MCF 10A (cell line): ENCODE data around the gene METAP1D. TPM values are rescaled to one million over a fixed set of nuclear protein-coding genes. Genes with fewer than 3 reads are reported as not detected.

Experiments used
- BruUV-seq: library from RNA; stranded (reverse); fragments of 400-500 nt; replicated peaks from 2 replicates; lab custom pipeline; 2021; lab: Mats Ljungman, UMichigan
- CTCF ChIA-PET: fragments of 300-600 bp; sonication (Branson Sonifier 250); formaldehyde crosslinking; extraction: SDS; loops from one replicate; lab custom pipeline; 2021; ENCODE audit warnings: antibody characterized with exemption, inconsistent platforms; lab: Yijun Ruan, JAX
- POLR2A ChIA-PET: fragments of 300-600, 350-650 bp; sonication (Branson Sonifier 250); formaldehyde crosslinking; extraction: SDS; loops from one replicate; lab custom pipeline; 2020; ENCODE audit warnings: antibody characterized with exemption, inconsistent platforms; lab: Yijun Ruan, JAX
- DNase-seq: peaks from one replicate; pipeline ENCODE4 v3.0.0-alpha.2; 2018; ENCODE audit not compliant: unreplicated experiment
- H3K27ac Mint-ChIP-seq: one replicate; pipeline ENCODE4 v1.8.0; 2022; ENCODE audit warnings: mild to moderate bottlenecking, low read depth, mixed read lengths; ENCODE audit not compliant: unreplicated experiment
- H3K27me3 Mint-ChIP-seq: one replicate; pipeline ENCODE4 v1.8.0; 2022; ENCODE audit warnings: mixed read lengths; ENCODE audit not compliant: insufficient read depth, unreplicated experiment
- H3K36me3 Mint-ChIP-seq: one replicate; pipeline ENCODE4 v1.8.0; 2022; ENCODE audit warnings: mild to moderate bottlenecking, moderate library complexity, mixed read lengths; ENCODE audit not compliant: insufficient read depth, unreplicated experiment
- H3K4me1 Mint-ChIP-seq: one replicate; pipeline ENCODE4 v1.8.0; 2022; ENCODE audit warnings: mixed read lengths; ENCODE audit not compliant: insufficient read depth, unreplicated experiment
- H3K4me3 Mint-ChIP-seq: one replicate; pipeline ENCODE4 v1.8.0; 2022; ENCODE audit warnings: mild to moderate bottlenecking, moderate library complexity, mixed read lengths; ENCODE audit not compliant: unreplicated experiment
- H3K9me3 Mint-ChIP-seq: one replicate; pipeline ENCODE4 v1.8.0; 2022; ENCODE audit warnings: mixed read lengths; ENCODE audit not compliant: unreplicated experiment
- intact Hi-C: fragments of 100-400 bp; cut with micrococcal nuclease; formaldehyde crosslinking; loops from 2 replicates; pipeline ENCODE4 v1.14.1; 2022
- total RNA-seq: library from RNA; stranded (reverse); gene quantifications from 2 replicates; pipeline ENCODE4 v1.2.3, GENCODE V29; 2022
- TF ChIP-seq, protein P1 (sequence below): fragments of 200-600 bp; IDR thresholded peaks from one replicate; pipeline ENCODE4 v1.8.0; 2022; ENCODE audit warnings: antibody characterized with exemption, mild to moderate bottlenecking; ENCODE audit not compliant: unreplicated experiment

Gene METAP1D
- total RNA-seq, 1 experiment from 2014 or later = 9.3 TPM

DNA sequence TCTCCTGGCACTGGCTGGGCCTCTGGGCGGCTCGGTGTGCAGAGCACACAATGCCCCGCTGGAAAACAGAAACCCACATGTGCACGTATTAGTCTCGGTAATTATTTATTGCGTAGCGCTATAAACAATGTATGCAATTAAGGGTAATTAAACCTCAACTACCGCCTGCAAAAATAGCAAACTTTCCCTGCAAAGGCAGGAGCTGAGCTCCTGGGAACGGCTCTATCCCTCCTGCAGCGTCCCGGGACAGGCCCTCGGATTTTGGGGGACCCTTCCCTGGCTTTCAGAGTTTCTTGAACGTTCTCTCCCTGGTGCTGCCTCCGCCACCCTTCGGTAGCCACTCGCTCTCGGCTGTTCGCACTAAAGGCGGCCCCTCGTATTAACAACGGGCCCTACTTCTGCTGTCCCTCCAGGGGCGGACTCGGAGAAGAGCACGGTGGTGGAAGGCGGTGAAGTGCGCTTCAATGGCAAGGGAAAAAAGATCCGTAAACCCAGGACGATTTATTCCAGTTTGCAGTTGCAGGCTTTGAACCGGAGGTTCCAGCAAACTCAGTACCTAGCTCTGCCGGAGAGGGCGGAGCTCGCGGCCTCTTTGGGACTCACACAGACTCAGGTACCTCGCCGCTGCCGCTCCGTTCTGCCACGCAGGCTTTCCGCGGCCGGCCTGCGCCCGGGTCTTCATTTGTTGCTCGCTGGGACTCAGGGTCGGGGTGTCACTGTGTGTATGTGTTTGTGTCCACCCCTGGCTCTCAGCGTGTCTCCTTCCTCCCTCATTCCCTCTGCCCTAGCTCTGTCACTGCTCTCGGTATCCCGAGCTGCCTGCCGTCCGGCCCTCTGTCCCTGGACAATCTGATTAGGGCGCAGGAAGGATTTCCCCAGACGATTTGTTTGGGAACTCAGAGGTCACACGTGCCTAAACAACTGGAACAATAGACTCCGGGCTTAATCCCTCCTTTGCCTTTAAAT is 86.8 kb downstream of the METAP1D start:
- Mint-ChIP-seq H3K27ac (no peak overlapping the region), H3K4me1 (no peaks in the 10 kb centered on the region), H3K36me3 (no peaks in the 10 kb centered on the region), H3K4me3 (peak overlapping the region; percentile 80), H3K9me3 (no peaks in the 10 kb centered on the region), H3K27me3 (no peaks in the 10 kb centered on the region)
- ChIA-PET CTCF (interaction anchor here (0.6 to 0.9 kb wide), 3 partner anchors 10 to 13 kb away, joined by 3 to 4 read pairs (median 3); no protein-coding TSS in a partner anchor), POLR2A (interaction anchor here (0.6 to 2.9 kb wide), 4 partner anchors 11 to 688 kb away, joined by 3 to 55 read pairs (median 16); partner anchors contain the start of genes DLX2 and HAT1)
- DNase-seq = peak; percentile 45
- TF ChIP-seq, protein P1, sequence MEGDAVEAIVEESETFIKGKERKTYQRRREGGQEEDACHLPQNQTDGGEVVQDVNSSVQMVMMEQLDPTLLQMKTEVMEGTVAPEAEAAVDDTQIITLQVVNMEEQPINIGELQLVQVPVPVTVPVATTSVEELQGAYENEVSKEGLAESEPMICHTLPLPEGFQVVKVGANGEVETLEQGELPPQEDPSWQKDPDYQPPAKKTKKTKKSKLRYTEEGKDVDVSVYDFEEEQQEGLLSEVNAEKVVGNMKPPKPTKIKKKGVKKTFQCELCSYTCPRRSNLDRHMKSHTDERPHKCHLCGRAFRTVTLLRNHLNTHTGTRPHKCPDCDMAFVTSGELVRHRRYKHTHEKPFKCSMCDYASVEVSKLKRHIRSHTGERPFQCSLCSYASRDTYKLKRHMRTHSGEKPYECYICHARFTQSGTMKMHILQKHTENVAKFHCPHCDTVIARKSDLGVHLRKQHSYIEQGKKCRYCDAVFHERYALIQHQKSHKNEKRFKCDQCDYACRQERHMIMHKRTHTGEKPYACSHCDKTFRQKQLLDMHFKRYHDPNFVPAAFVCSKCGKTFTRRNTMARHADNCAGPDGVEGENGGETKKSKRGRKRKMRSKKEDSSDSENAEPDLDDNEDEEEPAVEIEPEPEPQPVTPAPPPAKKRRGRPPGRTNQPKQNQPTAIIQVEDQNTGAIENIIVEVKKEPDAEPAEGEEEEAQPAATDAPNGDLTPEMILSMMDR = no peak
- no TSS peak for BruUV-seq
- intact Hi-C loops = no loop called here

DNA sequence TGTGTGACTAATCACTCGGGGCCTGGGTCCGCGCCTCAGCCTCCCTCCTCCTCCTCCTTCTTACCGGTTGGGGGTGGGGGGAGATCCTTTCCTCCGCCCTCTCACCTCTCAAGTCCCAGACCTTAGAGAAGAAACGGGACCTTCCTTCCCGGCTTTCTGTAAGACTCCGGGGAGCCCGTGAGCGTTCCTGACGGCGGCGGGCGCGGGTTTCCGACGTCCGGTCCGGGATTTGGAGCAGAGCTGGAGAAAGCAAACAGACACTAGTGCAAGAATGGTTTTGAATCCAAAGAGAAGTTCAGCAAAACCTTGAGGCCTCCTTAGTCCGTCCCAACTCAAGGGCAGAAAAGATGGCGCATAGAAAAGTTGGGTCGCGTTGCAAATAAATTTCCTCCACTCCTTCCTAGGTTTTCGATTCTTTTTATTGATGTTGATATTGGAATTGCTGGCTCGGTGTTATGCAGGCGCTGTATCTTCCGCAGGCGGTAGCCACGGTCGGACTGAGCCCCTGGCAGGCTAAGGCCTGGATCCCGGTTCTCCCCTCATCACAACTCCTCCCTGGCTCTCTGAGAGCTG is 87.5 kb downstream of the METAP1D start:
- CTCF ChIA-PET = interaction anchor here (0.6 to 0.9 kb wide), 2 partner anchors 10 to 12 kb away, joined by 3 read pairs; no protein-coding TSS in a partner anchor
- H3K4me1 Mint-ChIP-seq = no peaks in the 10 kb centered on the region
- H3K27me3 Mint-ChIP-seq = no peaks in the 10 kb centered on the region
- H3K9me3 Mint-ChIP-seq = no peaks in the 10 kb centered on the region
- BruUV-seq = no TSS peak
- peak overlapping the region; percentile 80 for H3K4me3 Mint-ChIP-seq
- no peaks in the 10 kb centered on the region for H3K36me3 Mint-ChIP-seq
- POLR2A ChIA-PET = interaction anchor here (0.6 to 2.9 kb wide), 4 partner anchors 8 to 689 kb away, joined by 3 to 55 read pairs (median 3); no protein-coding TSS in a partner anchor
- intact Hi-C loops = no loop called here
- TF ChIP-seq, protein P1 = no peak
- no peak overlapping the region for H3K27ac Mint-ChIP-seq
- no peak for DNase-seq

DNA sequence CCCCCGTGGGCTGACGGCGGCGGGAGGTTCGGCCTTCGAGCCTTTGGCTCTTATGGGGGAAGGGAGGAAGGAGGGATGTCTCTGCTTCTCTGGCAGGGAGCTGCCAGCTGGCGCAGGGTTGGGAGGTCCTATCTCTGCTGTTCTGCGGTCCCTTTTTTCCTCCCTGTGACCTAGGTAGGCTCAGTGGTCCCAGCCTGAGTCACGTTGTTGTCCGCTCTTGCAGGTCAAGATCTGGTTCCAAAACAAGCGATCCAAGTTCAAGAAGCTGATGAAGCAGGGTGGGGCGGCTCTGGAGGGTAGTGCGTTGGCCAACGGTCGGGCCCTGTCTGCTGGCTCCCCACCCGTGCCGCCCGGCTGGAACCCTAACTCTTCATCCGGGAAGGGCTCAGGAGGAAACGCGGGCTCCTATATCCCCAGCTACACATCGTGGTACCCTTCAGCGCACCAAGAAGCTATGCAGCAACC is 88.1 kb downstream of the METAP1D start:
- ChIA-PET POLR2A (interaction anchor here (0.6 to 1.1 kb wide), 3 partner anchors 7 to 492 kb away, joined by 3 read pairs; no protein-coding TSS in a partner anchor), CTCF (no interaction called here)
- TF ChIP-seq, protein P1 = no peak
- DNase-seq = no peak
- no TSS peak for BruUV-seq
- H3K4me1 Mint-ChIP-seq = no peaks in the 10 kb centered on the region
- intact Hi-C loops = no loop called here
- H3K4me3 Mint-ChIP-seq = no peak overlapping the region
- no peaks in the 10 kb centered on the region for H3K36me3 Mint-ChIP-seq
- no peaks in the 10 kb centered on the region for H3K9me3 Mint-ChIP-seq
- no peaks in the 10 kb centered on the region for H3K27me3 Mint-ChIP-seq
- no peak overlapping the region for H3K27ac Mint-ChIP-seq
